ENCODE results near the gene NAMPT.
"Not testable (repeated sequence)": the region's sequence is repeated elsewhere in the genome, so short reads cannot be mapped to it uniquely, and the experiment has no call there.

NAMPT gene

GRCh38 chr7:106224797-106225196 is 60.0 kb downstream of the NAMPT start:
- no peak for DNase-seq

GRCh38 chr7:106223156-106223555 is 61.6 kb downstream of the NAMPT start:
- DNase-seq: no peak

- DNase-seq: no peak
Observed at GRCh38 chr7:106222545-106222944, 62.2 kb downstream of the NAMPT start.

GRCh38 chr7:106220307-106220706 is 64.5 kb downstream of the NAMPT start:
- DNase-seq: no peak

GRCh38 chr7:106219170-106219569 is 65.6 kb downstream of the NAMPT start:
- no peak for DNase-seq

- no peak for DNase-seq
Observed at GRCh38 chr7:106218546-106218945, 66.2 kb downstream of the NAMPT start.

- DNase-seq: no peak
Observed at GRCh38 chr7:106216923-106217542, 67.8 kb downstream of the NAMPT start.

- DNase-seq: no peak
Observed at GRCh38 chr7:106216517-106216922, 68.3 kb downstream of the NAMPT start.

- no peak for DNase-seq
Observed at GRCh38 chr7:106215868-106216516, 68.8 kb downstream of the NAMPT start.

- not testable (repeated sequence) for DNase-seq
Observed at GRCh38 chr7:106208944-106209343, 75.8 kb downstream of the NAMPT start.

GRCh38 chr7:106206826-106207541 is 77.8 kb downstream of the NAMPT start:
- DNase-seq: no peak

- DNase-seq: no peak
Observed at GRCh38 chr7:106205621-106206222, 79.1 kb downstream of the NAMPT start.

- no peak for DNase-seq
Observed at GRCh38 chr7:106203473-106203872, 81.3 kb downstream of the NAMPT start.

- DNase-seq: no peak
Observed at GRCh38 chr7:106201164-106201563, 83.6 kb downstream of the NAMPT start.

- DNase-seq: no peak
Observed at GRCh38 chr7:106199813-106200364, 84.9 kb downstream of the NAMPT start.

GRCh38 chr7:106199024-106199423 is 85.8 kb downstream of the NAMPT start:
- no peak for DNase-seq

Data from effector CD8-positive, alpha-beta T cell (primary cell).